PFSK-1 (cell line): ENCODE results near the gene CATSPERZ.

Experiments used
- FOXP2 ChIP-seq: optimal IDR thresholded peaks from 2 replicates; pipeline ENCODE3; 2011; ENCODE audit warnings: borderline replicate concordance, control low read depth, inconsistent platforms; ENCODE audit not compliant: insufficient read depth; ENCODE audit errors: extremely low read length, extremely low read depth
- POLR2AphosphoS5 ChIP-seq: IDR thresholded peaks from 2 replicates; pipeline ENCODE4 v1.6.1; 2012; ENCODE audit warnings: low read depth, mild to moderate bottlenecking, control low read depth, low read length, moderate library complexity
- SIN3A ChIP-seq: IDR thresholded peaks from 2 replicates; pipeline ENCODE4 v1.6.1; 2012; ENCODE audit warnings: mild to moderate bottlenecking, low read length, moderate library complexity, borderline replicate concordance; ENCODE audit not compliant: insufficient read depth
- TAF1 ChIP-seq: IDR thresholded peaks from 2 replicates; pipeline ENCODE4 v1.6.1; 2012; ENCODE audit warnings: low read length, control low read depth, borderline replicate concordance; ENCODE audit not compliant: insufficient read depth
- TF ChIP-seq, protein P1 (sequence below), 2 experiments: IDR thresholded peaks; 2 replicates each; pipeline versions ENCODE4 v1.6.1 to v1.8.0; 2011 to 2012; ENCODE audit warnings: low read depth in 2 of 2, low read length in 2 of 2, control low read depth in 1 of 2, inconsistent platforms in 1 of 2, mild to moderate bottlenecking in 1 of 2, moderate library complexity in 1 of 2; ENCODE audit not compliant: insufficient read depth in 1 of 2

Gene CATSPERZ

DNA sequence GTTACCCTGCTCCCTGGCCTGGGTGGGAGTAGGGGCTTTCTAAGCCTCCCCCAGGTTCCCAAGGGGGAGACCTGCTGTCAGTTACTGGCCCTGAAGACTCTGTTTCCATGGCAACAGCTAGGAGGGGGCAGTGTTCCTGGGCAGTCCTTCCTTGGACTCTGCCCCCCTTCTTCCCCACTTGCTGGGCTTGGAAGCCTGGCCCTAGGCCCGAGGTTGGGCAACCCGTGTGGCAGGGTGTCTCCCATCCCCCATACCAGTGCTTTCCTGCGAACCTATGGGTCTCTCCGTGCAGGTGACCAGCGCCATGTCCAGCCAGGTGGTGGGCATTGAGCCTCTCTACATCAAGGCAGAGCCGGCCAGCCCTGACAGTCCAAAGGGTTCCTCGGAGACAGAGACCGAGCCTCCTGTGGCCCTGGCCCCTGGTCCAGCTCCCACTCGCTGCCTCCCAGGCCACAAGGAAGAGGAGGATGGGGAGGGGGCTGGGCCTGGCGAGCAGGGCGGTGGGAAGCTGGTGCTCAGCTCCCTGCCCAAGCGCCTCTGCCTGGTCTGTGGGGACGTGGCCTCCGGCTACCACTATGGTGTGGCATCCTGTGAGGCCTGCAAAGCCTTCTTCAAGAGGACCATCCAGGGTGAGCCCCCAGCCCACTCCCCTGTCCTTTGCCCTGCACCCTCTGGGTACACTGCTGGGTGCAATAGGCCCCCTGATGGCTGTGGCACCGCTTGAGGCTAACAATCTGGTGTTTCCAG, 6.9 kb downstream of the CATSPERZ start:
- TF ChIP-seq, protein P1, sequence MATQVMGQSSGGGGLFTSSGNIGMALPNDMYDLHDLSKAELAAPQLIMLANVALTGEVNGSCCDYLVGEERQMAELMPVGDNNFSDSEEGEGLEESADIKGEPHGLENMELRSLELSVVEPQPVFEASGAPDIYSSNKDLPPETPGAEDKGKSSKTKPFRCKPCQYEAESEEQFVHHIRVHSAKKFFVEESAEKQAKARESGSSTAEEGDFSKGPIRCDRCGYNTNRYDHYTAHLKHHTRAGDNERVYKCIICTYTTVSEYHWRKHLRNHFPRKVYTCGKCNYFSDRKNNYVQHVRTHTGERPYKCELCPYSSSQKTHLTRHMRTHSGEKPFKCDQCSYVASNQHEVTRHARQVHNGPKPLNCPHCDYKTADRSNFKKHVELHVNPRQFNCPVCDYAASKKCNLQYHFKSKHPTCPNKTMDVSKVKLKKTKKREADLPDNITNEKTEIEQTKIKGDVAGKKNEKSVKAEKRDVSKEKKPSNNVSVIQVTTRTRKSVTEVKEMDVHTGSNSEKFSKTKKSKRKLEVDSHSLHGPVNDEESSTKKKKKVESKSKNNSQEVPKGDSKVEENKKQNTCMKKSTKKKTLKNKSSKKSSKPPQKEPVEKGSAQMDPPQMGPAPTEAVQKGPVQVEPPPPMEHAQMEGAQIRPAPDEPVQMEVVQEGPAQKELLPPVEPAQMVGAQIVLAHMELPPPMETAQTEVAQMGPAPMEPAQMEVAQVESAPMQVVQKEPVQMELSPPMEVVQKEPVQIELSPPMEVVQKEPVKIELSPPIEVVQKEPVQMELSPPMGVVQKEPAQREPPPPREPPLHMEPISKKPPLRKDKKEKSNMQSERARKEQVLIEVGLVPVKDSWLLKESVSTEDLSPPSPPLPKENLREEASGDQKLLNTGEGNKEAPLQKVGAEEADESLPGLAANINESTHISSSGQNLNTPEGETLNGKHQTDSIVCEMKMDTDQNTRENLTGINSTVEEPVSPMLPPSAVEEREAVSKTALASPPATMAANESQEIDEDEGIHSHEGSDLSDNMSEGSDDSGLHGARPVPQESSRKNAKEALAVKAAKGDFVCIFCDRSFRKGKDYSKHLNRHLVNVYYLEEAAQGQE (IDR thresholded peaks at IDR 0.05; ENCODE audit: insufficient read depth in 1 of 2, low read depth in 2 of 2, low read length in 2 of 2) = no peak
- no peak for TF ChIP-seq SIN3A
- TF ChIP-seq POLR2AphosphoS5 = no peak
- TF ChIP-seq TAF1 = no peak
- TF ChIP-seq FOXP2 = no peak

DNA sequence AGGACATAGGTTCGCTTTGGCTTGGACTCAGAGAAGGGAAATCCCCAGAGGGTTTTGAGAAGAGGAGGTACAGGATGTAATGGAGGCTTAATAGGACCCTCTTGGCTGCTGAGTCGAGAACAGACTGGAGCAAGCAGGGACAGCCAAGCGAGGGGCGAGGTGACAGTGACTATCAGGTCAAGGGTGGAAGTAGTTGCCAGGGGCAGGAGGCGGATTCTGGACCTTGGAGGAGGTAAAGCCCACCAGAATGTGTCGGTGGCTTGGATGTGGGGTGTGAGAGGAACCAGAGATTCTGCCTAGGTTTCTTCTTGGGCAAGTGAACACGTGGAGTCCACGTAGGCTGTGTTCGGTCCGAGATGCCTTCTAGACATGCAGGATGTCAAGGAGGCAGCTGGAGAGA, 12.8 kb downstream of the CATSPERZ start:
- TF ChIP-seq TAF1 = no peak
- TF ChIP-seq SIN3A = no peak
- TF ChIP-seq POLR2AphosphoS5 = no peak
- TF ChIP-seq, protein P1 (IDR thresholded peaks at IDR 0.05; ENCODE audit: insufficient read depth in 1 of 2, low read depth in 2 of 2, low read length in 2 of 2) = no peak
- no peak for TF ChIP-seq FOXP2

DNA sequence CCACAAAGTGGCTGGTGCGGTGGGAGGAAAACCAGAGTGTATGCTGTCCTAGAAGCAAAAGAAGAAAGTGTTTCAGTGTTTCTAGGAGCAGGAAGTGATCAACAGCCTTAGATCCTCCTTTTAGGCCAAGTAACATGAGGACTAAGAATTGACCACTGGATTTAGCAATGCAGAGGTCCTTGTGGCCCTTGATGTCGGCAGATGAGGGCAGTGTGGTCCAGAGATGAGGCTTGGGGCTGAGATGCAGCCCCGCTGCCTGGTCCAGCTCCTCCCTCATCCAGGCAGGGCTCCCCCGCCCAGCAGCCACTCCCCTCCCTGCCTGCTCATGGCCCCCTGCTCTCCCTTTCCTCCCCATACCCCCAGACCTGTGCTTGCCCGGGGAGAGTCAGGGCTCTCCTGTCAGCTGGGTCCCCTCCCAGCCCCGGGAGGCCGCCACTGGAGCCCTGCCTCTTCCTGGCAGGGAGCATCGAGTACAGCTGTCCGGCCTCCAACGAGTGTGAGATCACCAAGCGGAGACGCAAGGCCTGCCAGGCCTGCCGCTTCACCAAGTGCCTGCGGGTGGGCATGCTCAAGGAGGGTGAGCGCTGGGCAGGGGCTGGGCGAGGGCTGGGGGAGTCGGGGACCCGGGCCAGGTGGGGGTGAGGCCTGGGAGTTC, 13.5 kb downstream of the CATSPERZ start:
- TF ChIP-seq, protein P1 (IDR thresholded peaks at IDR 0.05; ENCODE audit: insufficient read depth in 1 of 2, low read depth in 2 of 2, low read length in 2 of 2) = no peak
- no peak for TF ChIP-seq SIN3A
- TF ChIP-seq POLR2AphosphoS5 = no peak
- no peak for TF ChIP-seq FOXP2

DNA sequence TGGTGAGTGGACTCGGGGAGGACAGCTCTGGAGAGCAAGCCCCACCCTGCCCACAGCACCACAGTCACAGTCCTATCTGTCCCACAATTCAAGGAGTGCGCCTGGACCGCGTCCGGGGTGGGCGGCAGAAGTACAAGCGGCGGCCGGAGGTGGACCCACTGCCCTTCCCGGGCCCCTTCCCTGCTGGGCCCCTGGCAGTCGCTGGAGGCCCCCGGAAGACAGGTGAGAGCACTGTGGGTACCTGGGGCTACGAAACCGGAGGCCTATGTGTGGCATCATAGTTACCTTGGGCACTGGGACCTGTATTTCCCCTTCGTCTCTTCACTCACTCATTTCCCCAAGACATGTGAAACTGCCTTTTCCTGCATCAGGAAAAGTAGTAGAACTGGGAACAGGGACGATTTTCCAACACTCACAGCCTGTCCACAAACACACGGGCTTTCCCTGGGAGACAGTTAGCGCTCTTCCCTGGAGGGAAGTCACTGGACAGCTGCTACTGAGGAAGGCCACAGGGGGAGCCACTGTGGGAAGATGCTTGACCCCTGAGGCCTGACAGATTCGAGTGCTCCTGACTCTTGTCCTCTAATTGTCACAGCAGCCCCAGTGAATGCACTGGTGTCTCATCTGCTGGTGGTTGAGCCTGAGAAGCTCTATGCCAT, 14.1 kb downstream of the CATSPERZ start:
- no peak for TF ChIP-seq TAF1
- no peak for TF ChIP-seq FOXP2
- TF ChIP-seq SIN3A = no peak
- no peak for TF ChIP-seq POLR2AphosphoS5

DNA sequence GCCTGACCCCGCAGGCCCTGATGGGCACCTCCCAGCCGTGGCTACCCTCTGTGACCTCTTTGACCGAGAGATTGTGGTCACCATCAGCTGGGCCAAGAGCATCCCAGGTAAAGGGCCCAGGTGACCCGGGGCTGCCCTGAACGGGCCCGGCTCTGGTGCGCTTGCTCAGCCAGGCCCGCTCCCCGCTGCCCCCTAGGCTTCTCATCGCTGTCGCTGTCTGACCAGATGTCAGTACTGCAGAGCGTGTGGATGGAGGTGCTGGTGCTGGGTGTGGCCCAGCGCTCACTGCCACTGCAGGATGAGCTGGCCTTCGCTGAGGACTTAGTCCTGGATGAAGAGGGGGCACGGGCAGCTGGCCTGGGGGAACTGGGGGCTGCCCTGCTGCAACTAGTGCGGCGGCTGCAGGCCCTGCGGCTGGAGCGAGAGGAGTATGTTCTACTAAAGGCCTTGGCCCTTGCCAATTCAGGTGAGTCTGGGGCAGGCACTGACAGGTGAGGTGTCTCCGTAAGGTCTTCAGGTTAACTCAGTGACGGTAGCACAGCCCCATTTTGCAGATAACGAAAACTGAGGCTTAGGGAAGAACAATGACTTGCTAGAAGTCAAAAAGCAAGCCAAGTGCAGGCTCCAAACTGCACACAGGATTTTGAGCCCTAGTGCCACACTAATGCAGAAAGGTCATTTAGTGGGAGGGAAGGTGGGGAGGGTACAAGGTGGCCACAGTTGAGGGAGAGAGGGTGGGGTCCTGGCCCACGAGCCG, 14.8 kb downstream of the CATSPERZ start:
- TF ChIP-seq FOXP2 (no peak), SIN3A (no peak), TAF1 (no peak), POLR2AphosphoS5 (no peak)
- TF ChIP-seq, protein P1 (IDR thresholded peaks at IDR 0.05; ENCODE audit: insufficient read depth in 1 of 2, low read depth in 2 of 2, low read length in 2 of 2) = no peak
